HG03571 (cell line): Measurements from ENCODE around the gene ZNF574.

ENCODE experiments used
- ATAC-seq: cut with Tn5 transposase; IDR thresholded peaks from one replicate; pipeline ENCODE4 v1.9.1; 2021; ENCODE audit not compliant: unreplicated experiment

Gene ZNF574

GRCh38 chr19:42078538-42079275, 2.7 kb downstream of the ZNF574 start:
- no peak for ATAC-seq

GRCh38 chr19:42079276-42079669, 3.3 kb downstream of the ZNF574 start:
- ATAC-seq: no peak

- no peak for ATAC-seq
Observed at GRCh38 chr19:42079886-42080763, 4.2 kb downstream of the ZNF574 start.

- no peak for ATAC-seq
Observed at GRCh38 chr19:42080764-42081375, 4.9 kb downstream of the ZNF574 start.

- ATAC-seq: no peak
Observed at GRCh38 chr19:42081584-42082203, 5.7 kb downstream of the ZNF574 start.

GRCh38 chr19:42083537-42083936, 7.6 kb downstream of the ZNF574 start:
- ATAC-seq: no peak

GRCh38 chr19:42086188-42086736, 10.3 kb downstream of the ZNF574 start:
- ATAC-seq: no peak

- no peak for ATAC-seq
Observed at GRCh38 chr19:42086770-42087550, 11.0 kb downstream of the ZNF574 start.

- ATAC-seq: no peak
Observed at GRCh38 chr19:42088471-42089190, 12.7 kb downstream of the ZNF574 start.

GRCh38 chr19:42089191-42089750, 13.3 kb downstream of the ZNF574 start:
- ATAC-seq: no peak

GRCh38 chr19:42089772-42090171, 13.8 kb downstream of the ZNF574 start:
- no peak for ATAC-seq

GRCh38 chr19:42090672-42091071, 14.7 kb downstream of the ZNF574 start:
- no peak for ATAC-seq

- ATAC-seq: no peak
Observed at GRCh38 chr19:42091300-42091699, 15.3 kb downstream of the ZNF574 start.

GRCh38 chr19:42091742-42092141, 15.8 kb downstream of the ZNF574 start:
- no peak for ATAC-seq

GRCh38 chr19:42092350-42092749, 16.4 kb downstream of the ZNF574 start:
- no peak for ATAC-seq

GRCh38 chr19:42093505-42093904, 17.5 kb downstream of the ZNF574 start:
- ATAC-seq: no peak

- ATAC-seq: no peak
Observed at GRCh38 chr19:42093926-42094325, 18.0 kb downstream of the ZNF574 start.

- no peak for ATAC-seq
Observed at GRCh38 chr19:42095142-42095813, 19.3 kb downstream of the ZNF574 start.

GRCh38 chr19:42095814-42096230, 19.9 kb downstream of the ZNF574 start:
- no peak for ATAC-seq
